Sigmoid colon (tissue), 7 donors: Measurements from ENCODE around the gene EPSTI1. TPM values are rescaled to one million over a fixed set of nuclear protein-coding genes. Genes with fewer than 3 reads are reported as not detected.

Source experiments
- DNase-seq: peaks from one replicate; pipeline ENCODE4 v3.0.0-alpha.2; 2019
- H3K27ac ChIP-seq, 4 donors: fragments of 200-600 bp; sonication (generic); one replicate each; pipeline ENCODE4 v1.5.1; 2016 to 2019; ENCODE audit warnings: mild to moderate bottlenecking in 1 of 4
- H3K27me3 ChIP-seq, 3 donors: fragments of 200-600 bp; sonication (generic); one replicate each; pipeline ENCODE4 v1.5.1; 2019; ENCODE audit warnings: mild to moderate bottlenecking in 1 of 3
- H3K36me3 ChIP-seq, 4 donors: fragments of 200-600 bp; sonication (generic); one replicate each; pipeline ENCODE4 v1.5.1; 2016 to 2019
- H3K4me1 ChIP-seq, 4 donors: fragments of 200-600 bp; sonication (generic); one replicate each; pipeline ENCODE4 v1.5.1; 2017 to 2019
- H3K4me3 ChIP-seq, 4 donors: fragments of 200-600 bp; sonication (generic); one replicate each; pipeline ENCODE4 v1.5.1; 2017 to 2019; ENCODE audit warnings: mild to moderate bottlenecking in 2 of 4, moderate library complexity in 1 of 4
- H3K9me3 ChIP-seq, 4 donors: fragments of 200-600 bp in 3 of 4; sonication (generic) in 3 of 4; one replicate each; pipeline versions ENCODE4 v1.5.1 to v1.6.1; 2013 to 2019
- CTCF ChIP-seq, 4 experiments: fragments of 450-650 bp in 3 of 4; fragments of 200-600 bp in 1 of 4; IDR thresholded peaks; one replicate each; pipeline ENCODE4 v1.5.1; 2016 to 2019; ENCODE audit warnings: antibody characterized with exemption in 4 of 4, mild to moderate bottlenecking in 3 of 4, moderate library complexity in 2 of 4
- EP300 ChIP-seq, 4 donors: sonication (generic); formaldehyde crosslinking; IDR thresholded peaks; one replicate each; pipeline ENCODE4 v1.6.1; 2017; ENCODE audit warnings: antibody characterized with exemption in 4 of 4
- POLR2A ChIP-seq, 2 donors: fragments of 450-650 bp; IDR thresholded peaks; one replicate each; pipeline ENCODE4 v1.6.1; 2016; ENCODE audit warnings: antibody characterized with exemption in 2 of 2, mild to moderate bottlenecking in 2 of 2, moderate library complexity in 2 of 2
- POLR2AphosphoS5 ChIP-seq, 4 donors: sonication (generic); formaldehyde crosslinking; IDR thresholded peaks; one replicate each; pipeline ENCODE4 v1.6.1; 2017; ENCODE audit warnings: antibody characterized with exemption in 4 of 4
- WGBS, 2 donors: extraction: QIAGEN DNeasy Blood & Tissue Kit; methylation state at CpG; one replicate each; pipeline ENCODE4 v1.1.7; 2013; 5-methylcytosine and 5-hydroxymethylcytosine counted together
- intact Hi-C: fragments of 100-400 bp; cut with DNase I; formaldehyde crosslinking; loops from one replicate; pipeline ENCODE4 v1.15.1; 2023
- polyA plus RNA-seq, 3 donors: library from polyadenylated mRNA; stranded (reverse); fragments of 200-250 nt; gene quantifications; one replicate each; pipeline ENCODE4 v1.2.3, GENCODE V29; 2013
- total RNA-seq, 4 donors: library from RNA; depleted of rRNA; stranded (reverse); fragments of >200 nt; gene quantifications; one replicate each; pipeline ENCODE4 v1.1.0, GENCODE V29; 2016
- donor health status: healthy with polysubstance abuse.
- donor health status: Bipolar disorder and iron deficiency.
- donor health status: healthy.

EPSTI1 gene
- total and polyA plus RNA-seq, 7 donors = 3.0 to 27.8 (median 6.6) TPM

- Histone ChIP-seq H3K4me3 (no peak overlapping the region), H3K27ac (no peak overlapping the region), H3K4me1 (no peaks in the 10 kb centered on the region), H3K27me3 (no peaks in the 10 kb centered on the region), H3K9me3 (no peaks in the 10 kb centered on the region), H3K36me3 (no peaks in the 10 kb centered on the region)
- intact Hi-C loops = no loop called here
- no peak for TF ChIP-seq CTCF (IDR thresholded peaks at IDR 0.05)
- TF ChIP-seq EP300 (IDR thresholded peaks at IDR 0.05) = no peak
- no peak for TF ChIP-seq POLR2AphosphoS5 (IDR thresholded peaks at IDR 0.05)
- TF ChIP-seq POLR2A (IDR thresholded peaks at IDR 0.05) = no peak
- WGBS, 2 donors = 43 to 82% methylated on average over 2 of the region's 2 CpGs
- no peak for DNase-seq
Observed at GRCh38 chr13:42905579-42905978, 86.5 kb downstream of the EPSTI1 start.

GRCh38 chr13:42899266-42899665 lies 92.8 kb downstream of the EPSTI1 start:
- no peak overlapping the region for H3K27ac ChIP-seq
- TF ChIP-seq POLR2A (IDR thresholded peaks at IDR 0.05) (no peak), EP300 (IDR thresholded peaks at IDR 0.05) (no peak), CTCF (IDR thresholded peaks at IDR 0.05) (no peak), POLR2AphosphoS5 (IDR thresholded peaks at IDR 0.05) (no peak)
- DNase-seq = no peak
- WGBS, 2 donors = 77 to 78% methylated on average over 3 of the region's 3 CpGs
- intact Hi-C loops = no loop called here
- peaks cover 0 to 10% (median 3%) of the 10 kb centered on the region in 4 donors for H3K4me1 ChIP-seq
- no peaks in the 10 kb centered on the region for H3K9me3 ChIP-seq
- no peak overlapping the region for H3K4me3 ChIP-seq
- H3K27me3 ChIP-seq = no peaks in the 10 kb centered on the region
- H3K36me3 ChIP-seq = no peaks in the 10 kb centered on the region

GRCh38 chr13:42895776-42896175 lies 96.3 kb downstream of the EPSTI1 start:
- H3K27ac ChIP-seq = no peak overlapping the region
- no peaks in the 10 kb centered on the region for H3K9me3 ChIP-seq
- intact Hi-C loops = no loop called here
- 96 to 99% methylated on average over 3 of the region's 3 CpGs for WGBS, 2 donors
- peaks cover 0 to 20% (median 6%) of the 10 kb centered on the region in 4 donors for H3K4me1 ChIP-seq
- no peak overlapping the region for H3K4me3 ChIP-seq
- TF ChIP-seq CTCF (IDR thresholded peaks at IDR 0.05) = no peak
- no peak for TF ChIP-seq POLR2A (IDR thresholded peaks at IDR 0.05)
- TF ChIP-seq POLR2AphosphoS5 (IDR thresholded peaks at IDR 0.05) = no peak
- no peak for TF ChIP-seq EP300 (IDR thresholded peaks at IDR 0.05)
- DNase-seq = no peak
- no peaks in the 10 kb centered on the region for H3K36me3 ChIP-seq
- no peaks in the 10 kb centered on the region for H3K27me3 ChIP-seq

- 12 to 43% methylated on average over 4 of the region's 4 CpGs for WGBS, 2 donors
- TF ChIP-seq POLR2AphosphoS5 (IDR thresholded peaks at IDR 0.05) = no peak
- H3K4me1 ChIP-seq = peaks cover 0 to 20% (median 6%) of the 10 kb centered on the region in 4 donors
- no peak overlapping the region for H3K4me3 ChIP-seq
- no peak overlapping the region for H3K27ac ChIP-seq
- H3K36me3 ChIP-seq = no peaks in the 10 kb centered on the region
- intact Hi-C loops = no loop called here
- H3K27me3 ChIP-seq = no peaks in the 10 kb centered on the region
- no peaks in the 10 kb centered on the region for H3K9me3 ChIP-seq
- DNase-seq = no peak
Observed at GRCh38 chr13:42894765-42895243, 97.2 kb downstream of the EPSTI1 start.

GRCh38 chr13:42893214-42893671 lies 98.8 kb downstream of the EPSTI1 start:
- Histone ChIP-seq H3K36me3 (no peaks in the 10 kb centered on the region), H3K4me3 (no peak overlapping the region), H3K27ac (no peak overlapping the region), H3K27me3 (no peaks in the 10 kb centered on the region), H3K9me3 (no peaks in the 10 kb centered on the region), H3K4me1 (peaks cover 0 to 20% (median 6%) of the 10 kb centered on the region in 4 donors)
- intact Hi-C loops = no loop called here
- DNase-seq = no peak
- 7 to 12% methylated on average over 1 of the region's 1 CpG for WGBS, 2 donors
- TF ChIP-seq EP300 (IDR thresholded peaks at IDR 0.05) (no peak), POLR2A (IDR thresholded peaks at IDR 0.05) (no peak), CTCF (IDR thresholded peaks at IDR 0.05) (no peak), POLR2AphosphoS5 (IDR thresholded peaks at IDR 0.05) (no peak)
